C4-2B (cell line): ENCODE results near the gene COX5A.
A peak's percentile ranks its signal among the peaks of the same experiment; 100 is the strongest.

Experiments used
- H3K27ac ChIP-seq: fragments of 450-650 bp; 2 replicates; pipeline ENCODE4 v1.5.1; 2017
- CTCF ChIP-seq: fragments of 450-650 bp; conservative IDR thresholded peaks from 2 replicates; pipeline ENCODE4 v1.5.1; 2017; ENCODE audit warnings: mild to moderate bottlenecking
- ZFX ChIP-seq: fragments of 450-650 bp; IDR thresholded peaks from 2 replicates; pipeline ENCODE4 v1.6.1; 2017

COX5A gene

GRCh38 chr15:74878273-74878672 is 59.6 kb downstream of the COX5A start:
- no peak overlapping the region for H3K27ac ChIP-seq
- TF ChIP-seq CTCF (no peak), ZFX (no peak)

GRCh38 chr15:74873756-74874424 is 64.0 kb downstream of the COX5A start:
- TF ChIP-seq ZFX (no peak), CTCF (no peak)
- H3K27ac ChIP-seq = peak overlapping the region; percentile 69

- TF ChIP-seq ZFX (peak; percentile 86; the same call in 1 of the 2 replicates), CTCF (no peak)
- peak within 1 kb of the TSS; percentile 69 for H3K27ac ChIP-seq
These were observed 64.7 kb downstream of the COX5A start, which contains the start of gene SCAMP2 for GRCh38 chr15:74873036-74873755. TSS of gene SCAMP2 (minus strand) at chr15:74873365. CDS start at chr15:74873255, 110 bp downstream.

GRCh38 chr15:74872702-74873035 is 65.2 kb downstream of the COX5A start:
- no peak for TF ChIP-seq CTCF
- no peak for TF ChIP-seq ZFX
- H3K27ac ChIP-seq = peak overlapping the region; percentile 69

- TF ChIP-seq CTCF = no peak
- no peak for TF ChIP-seq ZFX
- H3K27ac ChIP-seq = no peak overlapping the region
These were observed 67.2 kb downstream of the COX5A start for GRCh38 chr15:74870436-74871215.
